ENCODE measurements around the gene MRAP.

DNA sequence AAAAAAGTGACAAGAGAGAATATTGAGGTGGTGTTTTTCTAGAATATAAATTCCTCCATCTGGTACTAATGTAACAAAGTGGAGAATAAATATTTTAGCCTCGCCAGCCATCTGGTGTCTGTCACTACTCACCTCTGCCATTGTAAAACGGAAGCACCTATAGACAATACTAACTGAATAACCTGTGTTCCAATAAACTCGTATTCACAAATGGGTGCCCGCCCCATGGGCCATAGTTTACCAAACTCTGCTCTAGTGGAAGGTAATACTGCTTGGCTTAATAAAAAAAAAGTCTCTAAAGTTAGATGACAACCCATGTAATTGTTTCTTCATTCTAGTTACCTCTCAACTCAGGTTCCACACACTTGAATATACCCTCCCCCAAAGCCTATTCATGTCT, 27.9 kb upstream of the MRAP start:
- TF ChIP-seq, protein P1, sequence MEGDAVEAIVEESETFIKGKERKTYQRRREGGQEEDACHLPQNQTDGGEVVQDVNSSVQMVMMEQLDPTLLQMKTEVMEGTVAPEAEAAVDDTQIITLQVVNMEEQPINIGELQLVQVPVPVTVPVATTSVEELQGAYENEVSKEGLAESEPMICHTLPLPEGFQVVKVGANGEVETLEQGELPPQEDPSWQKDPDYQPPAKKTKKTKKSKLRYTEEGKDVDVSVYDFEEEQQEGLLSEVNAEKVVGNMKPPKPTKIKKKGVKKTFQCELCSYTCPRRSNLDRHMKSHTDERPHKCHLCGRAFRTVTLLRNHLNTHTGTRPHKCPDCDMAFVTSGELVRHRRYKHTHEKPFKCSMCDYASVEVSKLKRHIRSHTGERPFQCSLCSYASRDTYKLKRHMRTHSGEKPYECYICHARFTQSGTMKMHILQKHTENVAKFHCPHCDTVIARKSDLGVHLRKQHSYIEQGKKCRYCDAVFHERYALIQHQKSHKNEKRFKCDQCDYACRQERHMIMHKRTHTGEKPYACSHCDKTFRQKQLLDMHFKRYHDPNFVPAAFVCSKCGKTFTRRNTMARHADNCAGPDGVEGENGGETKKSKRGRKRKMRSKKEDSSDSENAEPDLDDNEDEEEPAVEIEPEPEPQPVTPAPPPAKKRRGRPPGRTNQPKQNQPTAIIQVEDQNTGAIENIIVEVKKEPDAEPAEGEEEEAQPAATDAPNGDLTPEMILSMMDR (conservative IDR thresholded peaks at IDR 0.05), result no peak
- TF ChIP-seq EZH2 (IDR thresholded peaks at IDR 0.05; ENCODE audit: low read depth), result no peak

All from PC-9 (cell line).